Stimulated activated CD4-positive, alpha-beta T cell treated with anti-CD3 and anti-CD28 coated beads, Interleukin-15, amount 100 ng/mL, for 48 hours (primary cell): Measurements from ENCODE around the gene XRCC3.
"Not testable (repeated sequence)": the region's sequence is repeated elsewhere in the genome, so short reads cannot be mapped to it uniquely, and the experiment has no call there.

ENCODE experiments used
- DNase-seq, 2 donors: peaks; one replicate each; pipeline ENCODE4 v3.0.0-alpha.2; 2020; ENCODE audit warnings: low read depth in 2 of 2

XRCC3 gene

DNA sequence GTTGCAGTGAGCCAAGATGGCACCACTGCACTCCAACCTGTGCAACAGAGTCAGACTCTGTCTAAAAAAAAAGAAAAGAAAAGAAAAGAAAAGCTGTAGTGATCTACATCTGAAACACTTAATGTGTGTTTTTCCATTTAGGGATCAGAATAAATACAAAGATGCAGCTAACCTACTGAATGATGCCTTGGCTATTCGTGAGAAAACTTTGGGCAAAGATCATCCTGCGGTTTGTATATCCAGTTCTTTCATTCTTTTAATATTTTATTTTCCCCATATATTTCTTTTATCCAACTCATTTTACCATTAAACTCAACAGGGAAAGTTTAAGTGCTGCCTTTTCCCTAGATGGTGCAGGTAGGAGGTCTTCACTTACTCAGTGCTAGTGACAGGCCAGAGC is 45.9 kb downstream of the XRCC3 start:
- no peak for DNase-seq

DNA sequence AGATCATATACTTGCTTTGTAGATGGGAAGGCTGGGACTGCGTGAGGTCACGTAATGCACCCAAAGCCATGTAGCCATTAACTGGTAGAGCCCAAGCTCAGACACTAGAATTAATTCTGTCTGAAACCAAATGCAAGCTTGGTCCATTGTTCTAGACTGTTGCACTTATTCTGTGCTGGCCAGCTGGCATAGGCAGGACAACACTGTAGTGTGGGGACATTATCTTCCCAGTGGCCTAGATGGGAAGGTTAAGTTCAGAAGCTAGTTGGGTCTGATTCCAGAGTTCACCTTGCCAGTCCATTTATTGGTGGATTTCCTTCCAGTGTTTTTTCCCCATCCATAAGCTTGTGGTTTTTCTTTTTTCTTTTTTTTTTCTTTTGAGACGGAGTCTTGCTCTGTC is 47.1 kb downstream of the XRCC3 start:
- DNase-seq = no peak

DNA sequence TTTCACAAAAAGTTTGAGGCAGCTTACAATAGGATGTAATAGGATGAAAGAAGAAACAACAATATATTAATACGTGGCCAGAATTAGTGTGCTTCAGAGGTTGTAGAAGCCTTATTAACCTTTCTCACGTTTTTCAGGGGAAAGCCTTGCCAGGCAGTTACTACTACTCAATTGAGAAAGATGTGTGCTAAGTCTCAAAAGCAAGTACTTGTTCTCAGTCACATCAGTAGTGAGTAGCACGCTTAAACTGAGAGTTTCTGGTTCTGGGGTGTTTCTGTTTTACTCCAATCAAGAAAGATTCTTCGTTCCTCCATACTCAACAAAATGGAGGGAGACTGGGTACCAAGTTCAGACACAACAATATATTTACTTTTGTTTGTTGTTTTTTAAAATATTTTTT is 47.6 kb downstream of the XRCC3 start:
- no peak for DNase-seq

DNA sequence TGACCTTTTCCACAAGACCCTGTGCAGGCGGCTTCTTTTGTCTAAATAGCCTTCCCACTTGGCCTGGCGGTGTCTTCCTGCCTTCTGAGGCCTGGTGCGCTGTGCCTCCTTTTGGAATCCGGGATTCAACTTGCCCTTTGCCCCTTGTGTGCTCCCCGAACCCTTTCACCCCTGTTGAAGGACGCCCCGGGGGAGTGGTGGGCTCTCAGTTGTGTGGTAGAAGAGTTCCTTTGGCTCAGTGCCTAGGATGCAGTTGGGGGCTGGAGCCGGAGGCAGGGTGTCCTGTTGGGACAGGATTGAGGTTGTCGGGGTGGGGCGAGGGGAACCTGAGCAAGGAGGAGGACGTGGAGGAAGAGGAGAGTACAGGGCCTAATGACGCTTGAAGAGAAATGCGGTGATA is 51.7 kb downstream of the XRCC3 start:
- DNase-seq = no peak

DNA sequence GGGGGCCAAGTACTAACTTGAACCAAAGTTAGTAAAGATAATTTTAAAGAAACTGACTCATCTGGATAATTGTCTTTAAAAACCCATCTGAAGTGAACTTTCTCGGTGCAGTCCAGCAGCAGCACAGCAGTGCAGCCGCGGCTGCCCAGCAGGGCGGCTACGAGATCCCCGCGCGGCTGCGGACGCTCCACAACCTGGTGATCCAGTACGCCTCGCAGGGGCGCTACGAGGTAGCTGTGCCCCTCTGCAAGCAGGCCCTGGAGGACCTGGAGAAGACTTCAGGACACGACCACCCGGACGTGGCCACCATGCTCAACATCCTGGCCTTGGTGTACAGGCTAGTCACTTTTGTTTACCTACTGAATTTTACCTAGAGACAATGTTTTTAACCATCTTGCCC is 52.7 kb downstream of the XRCC3 start:
- no peak for DNase-seq

DNA sequence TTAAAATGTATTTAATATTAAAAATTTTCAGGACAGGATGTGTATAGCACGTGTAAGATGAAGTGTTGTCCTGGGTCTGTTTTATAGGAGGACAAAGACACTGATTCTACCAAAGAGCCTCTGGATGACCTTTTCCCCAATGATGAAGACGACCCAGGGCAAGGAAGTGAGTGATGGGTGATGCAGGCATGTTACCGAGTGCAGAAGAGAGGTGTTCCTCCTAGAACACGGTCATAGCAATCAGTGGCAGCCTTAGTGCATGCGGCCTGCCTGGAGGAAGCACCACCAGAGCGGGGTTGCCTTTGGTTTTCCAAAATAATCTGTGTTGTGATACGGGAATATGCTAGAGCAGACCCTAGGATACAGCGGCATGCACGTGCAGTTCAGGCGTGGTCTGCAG is 53.2 kb downstream of the XRCC3 start:
- DNase-seq = no peak

DNA sequence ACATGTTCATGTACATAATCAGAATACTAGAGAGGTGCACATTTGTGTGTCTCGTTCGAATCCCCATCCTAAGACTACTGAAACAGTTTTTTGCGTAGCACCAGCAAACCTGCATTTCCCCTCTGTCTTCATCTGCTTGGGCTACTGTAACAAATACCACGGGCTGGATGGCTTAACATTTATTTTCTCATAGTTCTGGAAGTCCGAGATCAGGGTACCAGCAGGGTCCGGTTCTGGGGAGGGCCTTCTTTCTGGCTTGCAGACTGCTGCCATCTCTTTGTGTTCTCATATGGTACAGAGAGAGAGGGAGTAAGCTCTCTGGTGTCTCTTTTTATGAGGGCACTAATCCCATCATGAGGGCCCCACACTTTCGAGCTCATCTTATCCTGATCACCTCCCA is 55.6 kb downstream of the XRCC3 start:
- DNase-seq = no peak

DNA sequence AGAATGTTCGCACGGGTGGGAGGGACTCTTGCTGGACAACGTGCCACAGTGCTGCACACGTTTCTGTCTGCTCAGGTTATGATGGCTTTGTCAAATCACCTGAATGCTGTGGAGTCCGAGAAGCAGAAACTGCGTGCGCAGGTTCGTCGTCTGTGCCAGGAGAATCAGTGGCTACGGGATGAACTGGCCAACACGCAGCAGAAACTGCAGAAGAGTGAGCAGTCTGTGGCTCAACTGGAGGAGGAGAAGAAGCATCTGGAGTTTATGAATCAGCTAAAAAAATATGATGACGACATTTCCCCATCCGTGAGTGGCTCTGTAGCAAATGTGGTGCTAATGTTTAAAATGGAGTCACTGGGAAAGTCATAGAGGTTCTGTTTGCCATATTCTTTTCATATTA is 57.8 kb downstream of the XRCC3 start:
- DNase-seq = no peak

DNA sequence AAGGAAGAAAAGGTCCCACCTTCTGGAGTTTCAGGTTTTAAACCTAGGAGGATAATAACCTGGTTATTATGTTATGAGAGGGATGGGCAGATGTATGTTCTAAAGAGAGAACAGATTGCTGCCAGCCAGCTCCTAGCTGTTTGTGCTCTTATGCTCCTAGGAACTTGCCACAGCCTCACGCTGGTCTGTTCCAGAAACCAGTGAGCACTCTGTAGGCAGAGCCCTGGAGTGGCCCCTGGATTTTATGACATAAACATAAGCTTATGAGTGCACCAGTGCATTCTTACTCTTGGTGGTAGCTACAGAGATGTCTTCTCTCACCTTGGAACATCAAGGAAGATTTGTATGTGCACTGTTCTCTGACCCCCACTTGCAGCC is 58.5 kb downstream of the XRCC3 start:
- DNase-seq = no peak

DNA sequence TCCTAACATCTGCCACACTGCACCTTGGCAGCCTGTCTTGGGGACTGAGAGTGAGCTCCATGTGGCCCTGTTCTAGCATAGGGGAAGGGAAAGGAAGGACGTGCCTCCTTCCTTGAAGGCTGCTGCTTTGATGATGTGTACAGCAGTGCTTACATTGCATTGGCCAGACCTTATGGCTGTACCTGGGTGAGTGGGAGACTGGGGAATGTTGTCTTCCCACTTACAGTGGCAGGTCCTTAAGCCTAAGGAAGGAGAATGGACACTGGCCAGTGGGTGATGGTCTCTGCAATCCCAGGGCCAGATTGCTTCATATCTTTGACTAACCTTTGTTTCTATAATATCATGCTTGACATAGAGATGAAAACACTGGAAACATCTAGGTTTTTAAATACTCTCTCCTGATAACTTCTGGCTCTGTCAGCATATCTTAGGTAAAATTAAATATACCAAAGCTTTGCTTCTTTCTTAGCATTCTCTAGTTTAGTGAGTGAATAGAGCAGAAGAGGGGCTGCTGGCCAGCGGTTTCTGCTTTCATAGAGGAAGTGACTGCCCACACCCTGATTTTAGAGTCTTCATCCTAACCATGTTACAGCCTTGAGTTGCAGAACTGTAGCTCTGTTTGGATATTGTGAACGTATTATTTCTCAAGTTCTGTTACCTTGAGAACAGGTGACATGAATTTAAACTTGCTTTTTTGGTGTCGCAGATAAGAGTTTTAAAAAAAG is 59.1 kb downstream of the XRCC3 start:
- DNase-seq = no peak

DNA sequence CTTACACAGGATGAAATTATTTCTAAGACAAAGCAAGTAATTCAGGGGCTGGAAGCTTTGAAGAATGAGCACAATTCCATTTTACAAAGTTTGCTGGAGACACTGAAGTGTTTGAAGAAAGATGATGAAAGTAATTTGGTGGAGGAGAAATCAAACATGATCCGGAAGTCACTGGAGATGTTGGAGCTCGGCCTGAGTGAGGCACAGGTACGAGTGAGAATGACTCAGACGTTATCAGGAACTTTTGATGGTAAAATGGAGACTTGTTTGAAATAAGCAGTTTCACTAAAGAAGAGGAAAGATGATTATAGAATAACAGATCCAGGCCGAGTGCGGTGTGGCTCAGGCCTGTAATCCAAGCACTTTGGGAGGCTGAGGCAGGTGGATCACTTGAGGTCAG is 60.6 kb downstream of the XRCC3 start:
- DNase-seq = no peak

DNA sequence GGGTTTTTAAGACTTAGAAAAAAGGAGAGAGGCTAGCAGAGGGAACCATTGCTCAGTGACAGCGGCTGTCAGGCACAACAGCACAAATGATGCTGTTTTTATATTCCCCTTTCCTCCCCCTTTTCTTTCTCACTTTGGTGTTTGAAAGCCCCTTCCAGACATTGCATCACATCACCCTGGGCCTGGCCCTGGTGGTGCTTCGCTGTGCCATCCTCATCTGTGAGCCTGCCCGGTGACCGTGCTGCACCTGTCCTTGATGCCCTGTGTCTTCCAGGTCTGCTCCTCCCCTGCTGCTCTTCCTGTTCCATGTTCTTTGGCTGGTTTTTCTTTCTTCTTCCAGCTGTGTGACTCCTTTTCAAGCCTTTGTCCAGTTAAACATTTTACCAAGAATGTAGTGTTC is 61.4 kb downstream of the XRCC3 start:
- DNase-seq = no peak

DNA sequence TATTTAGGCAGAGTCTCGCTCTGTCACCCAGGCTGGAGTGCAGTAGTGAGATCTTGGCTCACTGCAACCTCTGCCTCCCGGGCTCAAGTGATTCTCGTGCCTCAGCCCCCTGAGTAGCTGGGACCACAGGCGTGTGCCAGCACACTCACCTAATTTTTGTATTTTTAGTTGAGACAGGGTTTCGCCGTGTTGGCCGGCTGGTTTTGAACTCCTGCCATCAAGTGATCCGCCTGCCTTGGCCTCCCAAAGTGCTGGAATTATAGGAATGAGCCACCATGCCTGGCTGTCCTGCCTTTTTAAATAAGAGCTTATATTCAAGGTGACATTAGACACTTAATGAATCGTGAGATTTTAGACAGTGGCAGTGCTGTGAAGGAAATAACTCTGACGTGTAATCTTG is 61.9 kb downstream of the XRCC3 start:
- DNase-seq = not testable (repeated sequence)

DNA sequence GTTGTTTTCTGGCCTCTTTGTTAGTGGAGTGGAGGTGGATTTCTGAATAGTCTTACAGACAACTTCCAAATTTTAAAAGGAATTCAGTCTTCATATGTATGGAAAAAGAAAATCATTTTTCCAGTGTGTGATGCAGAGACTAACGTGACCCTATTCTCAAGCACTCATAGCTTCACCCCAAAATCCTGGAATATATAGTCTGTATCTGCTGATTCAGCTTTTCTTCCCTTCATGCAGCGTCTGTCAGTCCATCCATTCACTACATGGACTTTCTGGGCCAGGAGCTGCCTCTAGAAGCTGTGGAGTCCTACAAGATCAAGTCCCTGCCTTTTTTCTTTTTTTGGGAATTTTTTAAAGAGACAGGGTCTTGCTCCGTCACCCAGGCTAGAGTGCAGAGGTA is 62.4 kb downstream of the XRCC3 start:
- DNase-seq = no peak

DNA sequence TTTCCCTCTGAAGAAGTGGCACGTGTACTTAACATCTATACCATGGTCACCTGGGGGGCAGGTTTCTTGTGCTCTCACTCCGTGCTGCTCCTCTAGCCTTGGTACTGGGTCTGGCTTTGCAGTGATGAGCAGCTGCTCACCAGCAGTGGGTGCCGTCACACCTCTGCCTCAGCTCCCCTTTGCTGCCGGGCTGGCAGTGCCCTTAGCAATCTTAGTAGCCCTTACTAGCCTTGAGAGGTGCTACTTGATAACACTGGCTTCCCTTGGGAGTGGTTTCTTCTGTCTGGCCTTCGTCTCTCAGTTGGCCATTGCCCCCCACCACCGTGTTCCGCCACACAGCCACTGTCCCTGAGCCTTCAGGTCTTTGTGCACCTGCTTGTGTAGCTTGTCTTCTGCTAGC is 63.7 kb downstream of the XRCC3 start:
- no peak for DNase-seq

DNA sequence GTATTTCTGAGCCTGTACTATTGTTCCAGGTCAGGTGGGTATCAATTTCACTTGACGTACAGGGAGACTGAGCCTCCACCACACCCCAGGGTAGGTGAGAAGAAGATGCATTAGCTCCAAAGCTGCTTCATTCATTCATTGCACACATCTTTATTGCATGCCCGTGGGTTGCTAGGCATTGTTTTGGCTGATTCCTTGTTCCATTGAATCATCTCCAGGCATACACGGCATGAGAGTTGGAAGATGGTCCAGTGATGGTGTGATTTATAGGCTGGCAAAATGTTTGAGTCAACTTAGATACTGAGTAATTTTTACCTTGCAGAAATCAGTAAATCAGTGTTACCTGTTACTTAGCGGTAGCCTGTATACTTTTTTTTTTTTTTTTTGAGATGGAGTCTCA is 65.0 kb downstream of the XRCC3 start:
- DNase-seq = no peak

DNA sequence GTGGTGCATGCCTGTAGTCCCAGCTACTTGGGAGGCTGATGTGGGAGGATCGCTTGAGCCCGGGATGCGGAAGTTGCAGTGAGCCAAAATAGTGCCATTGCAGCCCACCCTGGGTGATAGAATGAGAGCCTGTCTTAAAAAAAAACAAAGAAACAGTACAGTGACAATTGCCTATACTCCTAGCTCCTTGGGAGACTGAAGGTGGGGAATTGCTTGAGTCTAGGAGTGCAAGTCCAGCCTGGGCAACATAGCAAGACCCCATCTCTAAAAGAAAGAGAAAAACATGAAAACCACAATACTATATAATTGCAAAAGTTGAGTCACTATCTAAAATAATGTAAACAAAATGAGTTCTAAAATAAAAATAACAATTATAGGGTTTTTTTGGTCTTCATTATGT is 66.2 kb downstream of the XRCC3 start:
- no peak for DNase-seq
